MM.1S (cell line): ENCODE results near the gene NRIP3.

Experiments
- DNase-seq: peaks from one replicate; pipeline ENCODE4 v3.0.0-alpha.2; 2015
- H2AFZ ChIP-seq: fragments of 300-600 bp; sonication (generic); 2 replicates; pipeline ENCODE4 v1.6.0; 2016; ENCODE audit warnings: antibody characterized with exemption, low read length
- H3F3A ChIP-seq: fragments of 300-600 bp; sonication (generic); 2 replicates; pipeline ENCODE4 v1.6.1; 2016; ENCODE audit warnings: mild to moderate bottlenecking, antibody characterized with exemption, low read length, moderate library complexity, mixed read lengths; ENCODE audit not compliant: insufficient read depth
- H3K27ac ChIP-seq: fragments of 300-600 bp; sonication (generic); 2 replicates; pipeline ENCODE4 v1.5.1; 2016; ENCODE audit warnings: mild to moderate bottlenecking, low read length
- H3K27me3 ChIP-seq: fragments of 300-600 bp; sonication (generic); replicated peaks from 2 replicates; pipeline ENCODE4 v1.6.0; 2016; ENCODE audit warnings: low read length; ENCODE audit not compliant: insufficient read depth
- H3K36me3 ChIP-seq: fragments of 300-600 bp; sonication (generic); replicated peaks from 2 replicates; pipeline ENCODE4 v1.6.1; 2016; ENCODE audit warnings: mild to moderate bottlenecking, low read length, mixed read lengths; ENCODE audit not compliant: insufficient read depth
- H3K4me1 ChIP-seq: fragments of 300-600 bp; sonication (generic); 2 replicates; pipeline ENCODE4 v1.6.1; 2016; ENCODE audit warnings: low read length, mixed read lengths
- H3K4me2 ChIP-seq: fragments of 300-600 bp; sonication (generic); 2 replicates; pipeline ENCODE4 v1.6.0; 2016; ENCODE audit warnings: low read depth, low read length
- H3K4me3 ChIP-seq: fragments of 300-600 bp; sonication (generic); 2 replicates; pipeline ENCODE4 v1.5.1; 2016; ENCODE audit warnings: low read length, mixed read lengths
- H3K79me2 ChIP-seq: fragments of 300-600 bp; sonication (generic); 2 replicates; pipeline ENCODE4 v1.6.1; 2016; ENCODE audit warnings: mixed run types, low read length, mixed read lengths
- H3K9ac ChIP-seq: fragments of 300-600 bp; sonication (generic); 2 replicates; pipeline ENCODE4 v1.6.1; 2016; ENCODE audit warnings: low read length, mixed read lengths
- H3K9me2 ChIP-seq: fragments of 300-600 bp; sonication (generic); replicated peaks from 2 replicates; pipeline ENCODE4 v1.6.1; 2016; ENCODE audit warnings: mild to moderate bottlenecking, low read length, mixed read lengths; ENCODE audit not compliant: insufficient read depth
- H3K9me3 ChIP-seq: fragments of 300-600 bp; sonication (generic); replicated peaks from 2 replicates; pipeline ENCODE4 v1.6.1; 2016; ENCODE audit warnings: mild to moderate bottlenecking, low read length, mixed read lengths; ENCODE audit not compliant: insufficient read depth
- H4K20me1 ChIP-seq: fragments of 300-600 bp; sonication (generic); 2 replicates; pipeline ENCODE4 v1.6.1; 2016; ENCODE audit warnings: mild to moderate bottlenecking, low read length, moderate library complexity, mixed read lengths; ENCODE audit not compliant: insufficient read depth
- EZH2 ChIP-seq: fragments of 300-600 bp; sonication (generic); optimal IDR thresholded peaks from 2 replicates; pipeline ENCODE3; 2017; ENCODE audit warnings: low read depth, mild to moderate bottlenecking, antibody characterized with exemption, low read length, mixed read lengths
- EZH2phosphoT487 ChIP-seq: fragments of 300-600 bp; sonication (generic); IDR thresholded peaks from 2 replicates; pipeline ENCODE4 v1.6.1; 2018; ENCODE audit warnings: antibody characterized with exemption, low read length
- TF ChIP-seq, protein P1 (sequence below): fragments of 300-600 bp; sonication (generic); IDR thresholded peaks from 2 replicates; pipeline ENCODE4 v1.5.1; 2016; ENCODE audit warnings: antibody characterized with exemption, low read length, mixed read lengths

NRIP3 gene

DNA sequence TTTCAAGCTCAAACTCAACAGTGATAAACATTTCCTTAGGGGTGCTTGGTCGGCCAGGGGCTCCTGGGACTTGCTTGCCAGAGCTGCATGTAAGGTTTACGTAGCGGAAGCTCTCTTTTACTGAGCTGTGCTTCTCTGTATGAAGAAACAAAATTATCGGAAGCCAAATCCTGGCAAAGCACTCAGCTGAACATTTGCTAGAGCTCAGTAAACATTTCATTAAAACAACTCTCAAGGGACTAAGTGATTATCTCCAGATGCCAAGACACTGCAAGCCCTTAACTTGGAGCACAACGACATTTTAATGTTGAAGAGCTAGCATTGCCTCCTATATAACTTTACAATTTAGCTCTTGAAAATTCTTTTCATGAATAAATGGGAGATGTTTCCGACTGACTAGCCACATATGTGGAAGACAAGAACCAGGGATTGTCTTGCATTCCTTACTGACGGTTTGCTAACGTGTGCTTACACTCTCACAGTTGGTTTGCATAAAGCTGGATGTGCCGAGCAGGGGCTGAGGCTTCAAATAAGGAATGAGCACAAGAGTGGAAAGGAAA, 44.2 kb upstream of the NRIP3 start:
- Histone ChIP-seq H3F3A (no peaks in the 10 kb centered on the region), H3K27me3 (no peaks in the 10 kb centered on the region), H3K9me2 (no peaks in the 10 kb centered on the region), H3K4me1 (no peaks in the 10 kb centered on the region), H3K79me2 (no peaks in the 10 kb centered on the region), H3K36me3 (no peaks in the 10 kb centered on the region), H3K4me3 (no peak overlapping the region), H3K9me3 (no peaks in the 10 kb centered on the region), H2AFZ (no peak overlapping the region), H3K9ac (no peak overlapping the region), H4K20me1 (no peaks in the 10 kb centered on the region), H3K4me2 (no peak overlapping the region), H3K27ac (no peak overlapping the region)
- no peak for TF ChIP-seq EZH2phosphoT487
- no peak for TF ChIP-seq EZH2
- TF ChIP-seq, protein P1, sequence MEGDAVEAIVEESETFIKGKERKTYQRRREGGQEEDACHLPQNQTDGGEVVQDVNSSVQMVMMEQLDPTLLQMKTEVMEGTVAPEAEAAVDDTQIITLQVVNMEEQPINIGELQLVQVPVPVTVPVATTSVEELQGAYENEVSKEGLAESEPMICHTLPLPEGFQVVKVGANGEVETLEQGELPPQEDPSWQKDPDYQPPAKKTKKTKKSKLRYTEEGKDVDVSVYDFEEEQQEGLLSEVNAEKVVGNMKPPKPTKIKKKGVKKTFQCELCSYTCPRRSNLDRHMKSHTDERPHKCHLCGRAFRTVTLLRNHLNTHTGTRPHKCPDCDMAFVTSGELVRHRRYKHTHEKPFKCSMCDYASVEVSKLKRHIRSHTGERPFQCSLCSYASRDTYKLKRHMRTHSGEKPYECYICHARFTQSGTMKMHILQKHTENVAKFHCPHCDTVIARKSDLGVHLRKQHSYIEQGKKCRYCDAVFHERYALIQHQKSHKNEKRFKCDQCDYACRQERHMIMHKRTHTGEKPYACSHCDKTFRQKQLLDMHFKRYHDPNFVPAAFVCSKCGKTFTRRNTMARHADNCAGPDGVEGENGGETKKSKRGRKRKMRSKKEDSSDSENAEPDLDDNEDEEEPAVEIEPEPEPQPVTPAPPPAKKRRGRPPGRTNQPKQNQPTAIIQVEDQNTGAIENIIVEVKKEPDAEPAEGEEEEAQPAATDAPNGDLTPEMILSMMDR: no peak
- DNase-seq: no peak

DNA sequence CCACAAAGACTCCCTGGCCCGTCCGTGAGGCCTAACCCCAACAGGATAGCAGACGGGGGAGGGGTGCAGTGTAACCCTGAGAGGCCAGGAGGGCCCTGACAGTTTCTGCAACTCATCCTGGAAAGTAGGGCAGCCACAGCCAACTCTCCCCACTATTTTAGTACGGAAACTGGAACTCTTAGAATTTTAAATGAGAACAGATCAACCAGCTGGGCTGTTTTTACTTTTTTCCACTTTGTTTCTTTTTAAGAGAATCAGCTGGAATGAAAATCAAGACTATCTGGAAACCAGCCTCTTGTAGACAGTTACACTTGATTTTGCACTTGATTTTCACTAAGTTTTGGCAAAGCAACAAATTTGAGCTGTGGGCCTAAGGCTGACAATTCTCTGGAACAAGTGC, 42.7 kb upstream of the NRIP3 start:
- H3K9me2 ChIP-seq: no peaks in the 10 kb centered on the region
- H3K36me3 ChIP-seq: no peaks in the 10 kb centered on the region
- no peak overlapping the region for H2AFZ ChIP-seq
- no peak for TF ChIP-seq EZH2phosphoT487
- TF ChIP-seq, protein P1: no peak
- no peak for TF ChIP-seq EZH2
- no peaks in the 10 kb centered on the region for H3K27me3 ChIP-seq
- H3K4me2 ChIP-seq: no peak overlapping the region
- H3K9ac ChIP-seq: no peak overlapping the region
- H3K79me2 ChIP-seq: no peaks in the 10 kb centered on the region
- H3K4me3 ChIP-seq: no peak overlapping the region
- no peaks in the 10 kb centered on the region for H3K4me1 ChIP-seq
- H3K27ac ChIP-seq: no peak overlapping the region
- no peaks in the 10 kb centered on the region for H3F3A ChIP-seq
- no peaks in the 10 kb centered on the region for H4K20me1 ChIP-seq
- H3K9me3 ChIP-seq: no peaks in the 10 kb centered on the region
- no peak for DNase-seq

DNA sequence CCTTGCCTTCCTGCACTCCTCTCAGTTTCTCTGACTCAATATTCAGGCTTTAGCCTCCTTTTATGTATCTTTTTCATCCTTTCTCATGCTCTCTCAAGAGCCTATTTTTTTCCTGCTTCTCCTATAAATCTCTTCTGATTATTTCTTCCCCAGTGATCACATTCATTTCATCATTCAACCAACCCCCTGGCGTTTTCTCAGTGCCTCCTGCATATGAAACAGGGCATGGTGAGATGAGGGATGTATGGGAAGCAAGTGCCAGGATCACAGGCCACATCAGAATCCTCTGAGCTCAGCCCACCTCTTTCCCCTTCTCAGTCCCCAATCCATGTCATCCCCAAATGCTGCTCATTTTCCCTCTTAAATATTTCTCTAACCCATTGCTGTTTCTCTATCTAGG, 38.7 kb upstream of the NRIP3 start:
- Histone ChIP-seq H3K4me2 (no peak overlapping the region), H3K9me3 (no peaks in the 10 kb centered on the region), H3F3A (no peaks in the 10 kb centered on the region), H3K36me3 (no peaks in the 10 kb centered on the region), H3K79me2 (no peaks in the 10 kb centered on the region), H2AFZ (no peak overlapping the region), H3K4me1 (no peaks in the 10 kb centered on the region), H3K27ac (no peak overlapping the region), H4K20me1 (no peaks in the 10 kb centered on the region), H3K9ac (no peak overlapping the region), H3K27me3 (no peaks in the 10 kb centered on the region), H3K4me3 (no peak overlapping the region), H3K9me2 (no peaks in the 10 kb centered on the region)
- no peak for DNase-seq
- TF ChIP-seq EZH2: no peak
- TF ChIP-seq EZH2phosphoT487: no peak
- TF ChIP-seq, protein P1: no peak
